Pulmonary artery endothelial cell (primary cell): ENCODE results near the gene VWC2. TPM values are rescaled to one million over a fixed set of nuclear protein-coding genes. Genes with fewer than 3 reads are reported as not detected.

Experiments used
- DNase-seq: peaks from one replicate; pipeline ENCODE4 v3.0.0-alpha.2; 2011; ENCODE audit warnings: low read depth, low spot score
- total RNA-seq: library from RNA; depleted of rRNA; stranded (reverse); fragments of >200 nt; gene quantifications from 2 replicates; pipeline ENCODE4 v1.2.3, GENCODE V29; 2014

The VWC2 gene
- total RNA-seq, 1 donor from 2014 or later: not detected

- DNase-seq: no peak
Observed at GRCh38 chr7:49783446-49783845, 10.0 kb downstream of the VWC2 start.

GRCh38 chr7:49787980-49788379 is 14.5 kb downstream of the VWC2 start:
- DNase-seq: no peak

DNA sequence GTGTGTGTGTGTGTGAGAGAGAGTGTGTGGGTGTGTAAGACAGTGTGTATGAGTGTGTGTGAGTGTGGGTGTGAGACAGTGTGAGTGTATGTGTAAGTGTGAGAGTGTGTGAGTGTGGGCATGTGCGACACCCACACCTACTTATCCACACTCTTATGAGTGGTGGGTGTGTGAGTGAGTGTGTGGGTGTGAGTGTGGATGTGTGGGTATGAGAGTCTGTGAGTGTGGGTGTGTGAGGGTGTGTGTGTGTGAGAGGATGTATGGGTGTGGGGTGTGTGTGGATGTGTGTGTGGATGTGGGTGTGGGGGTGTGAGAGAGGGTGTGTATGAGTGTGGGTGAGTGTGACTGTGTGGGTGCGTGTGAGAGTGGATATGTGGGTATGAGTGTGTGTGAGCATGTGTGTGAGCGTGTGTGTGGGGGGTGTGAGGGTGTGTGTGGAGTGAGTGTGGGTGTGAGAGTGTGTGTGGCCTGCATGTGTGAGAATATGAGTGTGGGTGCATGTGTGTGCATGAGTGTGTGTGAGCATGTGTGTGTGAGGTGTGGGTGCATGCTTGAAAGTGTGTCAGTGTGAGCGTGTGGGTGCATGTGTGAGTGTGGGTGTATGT is 15.1 kb downstream of the VWC2 start:
- DNase-seq: no peak

- no peak for DNase-seq
Observed at GRCh38 chr7:49789736-49790135, 16.3 kb downstream of the VWC2 start.

DNA sequence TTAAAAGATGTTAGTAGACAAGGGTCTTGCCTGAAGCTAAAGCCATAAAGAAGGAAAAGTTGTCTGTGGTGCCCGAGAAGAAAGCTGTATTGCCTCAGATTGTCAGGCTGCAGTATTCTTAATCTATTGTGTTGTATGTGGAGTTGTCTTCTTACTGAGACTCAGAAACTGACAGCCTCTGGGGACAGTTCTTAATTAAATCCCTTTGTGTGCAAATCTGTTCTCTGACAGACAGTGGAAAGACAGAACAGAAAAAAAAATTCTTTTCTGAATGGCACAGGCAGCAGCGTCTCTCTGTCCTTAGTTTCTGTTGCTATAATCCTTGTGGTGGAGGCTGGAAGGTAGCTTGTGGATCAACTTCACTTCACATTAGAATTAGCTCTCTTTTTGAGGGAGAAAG is 16.8 kb downstream of the VWC2 start:
- DNase-seq: no peak

- no peak for DNase-seq
Observed at GRCh38 chr7:49791088-49791741, 17.8 kb downstream of the VWC2 start.

DNA sequence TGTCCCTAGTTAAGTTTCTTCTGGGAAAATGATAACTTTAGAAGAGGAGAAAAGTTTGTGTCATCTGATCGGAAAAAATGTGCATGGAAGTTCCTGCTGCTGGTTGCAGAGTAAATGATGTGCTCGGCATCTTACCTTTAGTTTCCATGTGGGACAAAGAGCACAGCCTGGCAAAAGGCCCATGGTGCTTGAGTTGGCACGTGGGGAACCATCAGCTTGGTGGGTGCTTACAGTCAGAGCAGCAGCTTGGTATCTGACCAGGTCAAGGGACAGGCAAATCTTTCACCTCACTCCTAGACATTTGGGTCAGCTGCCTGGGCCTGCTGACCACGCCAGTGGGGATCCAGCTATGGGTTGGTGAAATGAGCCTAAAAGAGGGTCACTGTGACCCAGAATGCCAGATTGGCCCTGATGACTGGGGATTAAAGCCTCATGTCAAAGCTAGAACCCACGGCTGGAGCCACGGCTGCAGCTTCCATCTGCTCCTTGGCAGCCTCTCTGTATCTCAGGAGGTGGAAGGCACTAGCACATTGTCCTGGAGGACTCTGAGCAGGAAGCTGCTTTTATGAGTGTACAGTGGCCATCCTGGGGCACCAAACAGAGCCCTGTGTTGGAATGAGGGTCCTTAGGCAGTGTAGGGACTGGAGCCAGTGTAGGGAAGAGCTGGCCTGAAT is 24.7 kb downstream of the VWC2 start:
- no peak for DNase-seq

DNA sequence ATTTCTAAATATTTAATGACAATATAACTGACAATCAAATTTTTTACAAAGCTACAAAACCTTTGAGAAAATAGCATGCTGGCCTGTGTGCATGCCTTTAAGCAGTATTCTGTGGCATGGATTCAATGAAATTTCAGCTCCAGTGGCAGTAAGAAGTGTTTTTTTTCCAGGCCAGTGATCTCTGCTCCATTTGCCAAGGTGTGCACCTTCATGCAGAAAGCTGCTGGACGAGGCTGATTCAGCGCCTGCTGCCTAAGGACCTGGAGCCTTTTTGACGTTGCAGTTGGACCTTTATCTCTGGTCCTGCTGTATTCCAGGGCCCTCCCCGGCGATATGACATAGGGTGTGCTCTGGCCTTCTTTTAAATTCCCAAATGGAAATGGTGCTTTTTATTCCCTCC is 26.6 kb downstream of the VWC2 start:
- no peak for DNase-seq

DNA sequence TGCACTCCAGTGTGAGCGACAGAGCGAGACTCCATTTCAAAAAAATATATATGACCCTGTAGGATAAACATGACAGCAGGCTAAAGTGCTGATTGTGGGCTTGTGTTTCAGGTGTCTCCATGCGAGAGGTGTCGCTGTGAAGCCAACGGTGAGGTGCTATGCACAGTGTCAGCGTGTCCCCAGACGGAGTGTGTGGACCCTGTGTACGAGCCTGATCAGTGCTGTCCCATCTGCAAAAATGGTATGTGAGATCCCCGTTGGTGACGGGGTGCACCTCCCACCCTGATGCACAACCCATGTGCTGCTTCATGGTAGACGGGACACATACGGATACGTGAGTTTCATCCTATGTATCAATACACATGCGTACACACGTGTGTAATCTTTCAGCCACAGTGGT is 29.2 kb downstream of the VWC2 start:
- no peak for DNase-seq

DNA sequence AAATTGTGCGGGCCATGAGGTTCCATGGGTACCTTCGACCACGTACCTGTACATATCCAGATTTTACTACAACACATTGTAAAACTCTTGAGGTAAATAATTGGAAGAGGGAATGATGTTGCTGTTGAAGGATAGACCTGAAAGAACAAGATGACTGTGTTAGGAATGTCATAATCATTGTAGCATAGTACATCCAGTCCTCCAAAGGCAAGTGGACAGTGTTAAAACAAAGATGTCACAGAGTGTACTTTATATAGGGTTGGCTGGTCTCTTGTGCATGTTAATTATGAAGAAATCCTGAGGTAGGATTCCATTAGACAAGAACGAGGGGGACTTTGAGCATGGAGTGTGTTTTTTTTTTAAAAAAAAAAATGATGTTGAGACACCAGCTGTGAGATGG is 30.4 kb downstream of the VWC2 start:
- no peak for DNase-seq

DNA sequence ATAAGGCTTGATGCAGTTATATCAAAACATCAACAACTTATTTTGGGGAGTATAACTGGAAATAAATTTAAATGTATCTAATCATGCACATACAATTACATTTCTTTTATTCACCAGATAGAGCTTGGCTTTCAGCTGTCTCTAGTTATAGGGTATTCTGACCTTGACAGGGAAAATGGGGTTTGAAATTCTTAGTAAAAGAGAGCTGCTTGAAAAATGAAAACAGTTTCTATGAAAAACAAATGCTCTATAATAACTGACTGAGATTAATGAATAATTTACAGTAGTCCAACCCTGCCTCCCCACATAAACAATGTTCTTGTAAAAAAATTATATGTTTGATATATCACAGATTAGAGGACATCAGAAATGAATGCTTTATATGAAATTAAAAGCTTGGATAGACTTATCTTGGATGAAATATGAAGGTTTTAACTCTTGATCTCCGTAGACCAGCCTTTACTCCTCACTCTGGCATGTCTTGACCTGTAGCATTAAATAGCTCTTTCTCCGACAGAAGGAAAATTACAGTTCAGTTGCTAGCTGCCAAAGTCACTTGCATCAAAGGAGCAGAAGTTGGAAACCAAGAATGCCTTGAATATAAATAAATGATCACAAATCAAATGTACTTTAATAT is 32.1 kb downstream of the VWC2 start:
- DNase-seq: no peak

GRCh38 chr7:49812534-49812933 is 39.1 kb downstream of the VWC2 start:
- DNase-seq: no peak

DNA sequence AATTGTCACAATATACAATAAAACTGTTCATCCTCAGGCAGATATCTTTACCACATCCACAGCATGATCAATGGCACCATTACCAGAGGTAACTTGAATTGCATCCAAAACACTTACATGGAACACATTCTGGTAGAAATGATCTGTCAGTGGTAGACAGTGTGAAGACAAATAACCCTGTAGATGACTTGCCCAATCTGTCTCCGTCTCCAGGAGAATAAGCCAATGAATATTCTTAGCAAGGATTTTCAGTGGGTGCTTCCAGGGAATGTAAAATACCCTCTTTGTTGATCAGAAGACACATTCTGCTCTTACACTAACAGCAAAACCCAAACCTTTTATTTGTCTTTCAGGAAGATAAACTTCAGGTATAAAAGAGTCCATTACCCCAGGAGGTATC is 43.8 kb downstream of the VWC2 start:
- no peak for DNase-seq

DNA sequence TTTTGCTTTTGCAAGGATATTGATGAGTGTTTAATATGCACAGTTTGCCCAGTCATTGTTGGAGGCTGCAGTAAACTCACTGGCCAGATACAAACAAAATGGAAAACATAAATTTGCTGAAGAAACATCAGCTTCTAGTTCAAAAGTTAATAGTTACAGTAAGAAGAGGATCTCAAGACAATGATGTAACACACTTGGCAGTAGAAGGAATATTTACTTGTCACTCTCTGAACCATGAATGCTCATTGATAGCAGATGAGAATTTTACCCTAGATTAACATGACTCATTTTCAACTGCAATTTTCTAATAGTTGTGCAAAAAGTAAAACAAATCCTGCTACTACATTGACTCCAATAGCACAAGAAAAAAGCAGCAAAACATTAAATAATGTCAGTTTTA is 47.7 kb downstream of the VWC2 start:
- DNase-seq: no peak

GRCh38 chr7:49822856-49823255 is 49.4 kb downstream of the VWC2 start:
- DNase-seq: no peak

- DNase-seq: no peak
Observed at GRCh38 chr7:49823566-49823965, 50.1 kb downstream of the VWC2 start.

GRCh38 chr7:49839863-49840645 is 66.6 kb downstream of the VWC2 start:
- DNase-seq: no peak

DNA sequence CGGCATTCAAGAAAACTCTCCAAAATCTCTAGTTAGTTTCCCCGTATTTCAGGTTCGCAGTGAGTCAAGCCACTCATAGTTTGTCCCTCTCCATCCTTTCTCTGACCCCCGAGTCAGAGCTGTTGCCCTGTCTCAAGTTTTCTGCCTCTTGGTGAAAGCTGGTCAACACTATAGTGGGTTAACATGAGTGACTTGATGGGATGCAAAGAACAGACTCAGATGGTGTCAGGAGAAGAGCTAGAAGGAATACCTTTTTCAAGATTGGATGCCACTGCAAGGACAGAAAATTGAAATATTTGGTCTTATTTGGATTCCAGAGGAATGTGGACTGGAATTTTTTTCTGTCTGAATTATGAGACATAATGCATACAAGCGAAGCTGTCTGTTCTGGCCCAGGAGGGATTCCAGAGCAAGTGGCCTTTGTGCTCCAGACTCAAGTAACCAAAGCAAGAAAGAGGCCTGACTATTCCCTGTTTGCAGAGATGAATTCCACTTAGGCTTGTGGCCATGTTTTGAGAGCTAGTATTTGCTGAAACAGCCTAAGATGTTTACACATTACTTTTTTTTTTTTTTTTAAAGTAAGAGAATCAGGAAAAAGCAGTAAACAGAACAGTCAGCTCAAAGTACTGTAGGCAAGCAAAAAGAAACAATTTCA is 67.4 kb downstream of the VWC2 start:
- DNase-seq: no peak

- DNase-seq: no peak
Observed at GRCh38 chr7:49845626-49846025, 72.2 kb downstream of the VWC2 start.

DNA sequence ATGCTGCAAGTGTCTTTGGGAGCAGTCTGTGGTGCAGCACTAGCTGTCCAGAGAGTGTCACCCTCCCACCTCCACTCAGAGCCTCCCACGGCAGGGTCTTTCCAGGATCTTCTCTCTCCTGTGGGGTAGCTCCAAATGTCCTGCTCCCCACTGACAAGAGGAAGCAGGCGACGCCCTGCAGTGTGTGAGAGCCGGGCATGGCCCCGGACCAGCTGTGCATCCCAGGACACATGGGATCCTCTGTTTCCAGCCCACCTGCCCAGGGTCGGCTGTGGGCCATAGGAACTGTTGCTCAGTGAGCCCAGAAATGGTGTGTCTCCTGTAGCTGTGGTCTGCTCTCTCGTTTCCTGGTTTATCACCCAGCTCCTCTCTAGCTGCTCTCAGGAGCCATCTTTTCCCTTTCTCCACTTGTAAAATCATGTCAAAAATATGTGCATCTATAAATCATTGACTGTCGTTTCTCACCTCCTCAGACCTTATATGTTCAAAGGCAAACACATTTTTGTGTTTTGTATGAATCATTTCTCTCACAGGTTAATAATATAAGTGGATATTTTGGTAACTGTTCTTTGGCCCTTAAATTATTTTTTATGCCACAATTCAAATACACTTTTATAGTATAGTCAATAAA is 74.9 kb downstream of the VWC2 start:
- no peak for DNase-seq
